ENCODE results near the gene TRPC4.

TRPC4 gene

DNA sequence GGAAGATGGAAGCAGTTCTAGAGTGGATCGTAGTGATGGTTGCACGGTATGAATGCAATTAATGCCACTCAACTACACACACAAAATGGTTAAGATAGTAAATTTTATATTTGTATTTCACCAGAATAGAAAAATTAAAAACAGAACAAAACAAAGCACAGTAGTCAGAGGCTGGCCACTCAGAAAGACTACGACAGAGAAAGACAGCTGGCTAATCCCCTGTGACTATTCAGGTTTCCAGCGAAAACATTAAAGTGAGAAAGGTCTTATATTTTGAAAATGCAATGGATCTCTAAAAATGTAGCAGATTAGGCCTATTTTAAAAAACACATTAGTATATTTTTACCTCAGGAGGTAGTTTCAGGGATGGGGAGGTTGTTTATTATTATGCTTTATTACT is 139.7 kb downstream of the TRPC4 start:
- DNase-seq (ENCODE audit: low read depth in 2 of 2), result no peak

DNA sequence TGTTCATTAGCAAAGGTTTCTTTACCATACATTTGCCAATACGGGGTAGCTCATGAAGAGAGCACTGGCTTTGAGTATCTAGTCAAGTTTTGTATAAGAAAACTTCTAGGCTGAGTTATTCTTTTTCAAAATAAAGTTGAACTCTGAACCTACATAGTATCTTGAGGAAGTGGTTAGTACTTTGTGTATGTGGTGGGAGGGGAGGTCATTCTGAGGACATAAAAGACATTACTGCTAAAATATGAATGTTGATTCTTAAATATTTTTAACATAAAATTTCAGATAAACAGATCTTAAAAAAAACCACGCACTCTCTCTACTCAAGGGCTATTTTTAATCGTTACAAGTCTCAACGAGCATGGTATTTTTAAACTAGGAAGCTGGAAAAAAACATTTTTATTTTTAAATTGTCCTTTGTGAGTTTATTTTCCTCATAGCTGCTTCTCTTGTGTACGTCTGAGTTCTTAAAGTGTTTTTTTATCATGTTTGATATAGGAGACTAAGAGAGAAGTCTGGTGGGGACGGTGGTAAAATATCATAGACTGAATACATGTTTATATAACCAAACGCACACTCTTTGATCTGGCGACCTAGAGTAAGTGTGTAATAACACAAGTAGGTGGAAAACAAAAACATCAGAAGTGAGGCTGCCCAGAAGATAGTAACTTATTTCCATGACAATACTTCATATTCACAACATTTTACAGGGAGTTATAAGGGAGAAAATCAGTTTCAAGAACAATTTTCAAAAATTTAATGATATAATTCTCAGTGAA is 153.0 kb downstream of the TRPC4 start:
- no peak for DNase-seq (ENCODE audit: low read depth in 2 of 2)

DNA sequence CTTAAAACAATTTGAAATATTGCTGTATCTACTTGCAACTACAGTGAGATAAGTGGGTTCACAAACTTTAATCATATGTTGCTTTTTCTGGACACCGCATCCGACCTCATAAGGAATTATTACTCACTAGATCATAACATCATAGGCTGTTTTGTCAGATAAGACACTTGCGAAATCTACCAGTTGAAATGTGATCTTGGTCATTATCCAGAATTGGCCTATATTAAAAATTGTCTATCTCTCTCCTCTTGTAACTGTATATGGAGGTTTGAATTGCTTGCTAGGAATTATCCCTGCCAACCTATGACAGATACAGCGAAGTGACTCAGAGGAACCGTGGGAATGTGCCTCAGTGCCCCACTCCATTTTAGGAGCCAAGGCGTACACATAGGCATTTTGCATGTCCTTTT is 154.0 kb downstream of the TRPC4 start:
- no peak for DNase-seq (ENCODE audit: low read depth in 2 of 2)

DNA sequence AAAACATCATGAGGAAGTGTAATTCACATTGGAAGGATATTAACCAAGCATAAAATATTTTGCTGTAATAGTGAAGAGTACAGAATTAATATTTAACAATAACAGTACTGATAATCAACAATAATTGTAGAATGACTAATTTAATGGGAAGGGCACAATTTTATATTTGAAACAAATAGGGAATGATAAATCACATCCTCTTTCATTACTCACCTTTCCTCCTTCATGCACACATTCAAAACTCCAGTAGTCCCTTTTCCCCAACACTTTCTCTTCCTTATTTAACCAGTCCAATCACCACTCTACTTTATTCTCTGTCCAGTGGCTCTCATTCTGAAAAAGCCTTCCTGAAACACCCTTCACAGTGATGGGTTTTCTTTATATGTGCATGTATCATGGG is 160.3 kb downstream of the TRPC4 start:
- no peak for DNase-seq (ENCODE audit: low read depth in 2 of 2)

DNA sequence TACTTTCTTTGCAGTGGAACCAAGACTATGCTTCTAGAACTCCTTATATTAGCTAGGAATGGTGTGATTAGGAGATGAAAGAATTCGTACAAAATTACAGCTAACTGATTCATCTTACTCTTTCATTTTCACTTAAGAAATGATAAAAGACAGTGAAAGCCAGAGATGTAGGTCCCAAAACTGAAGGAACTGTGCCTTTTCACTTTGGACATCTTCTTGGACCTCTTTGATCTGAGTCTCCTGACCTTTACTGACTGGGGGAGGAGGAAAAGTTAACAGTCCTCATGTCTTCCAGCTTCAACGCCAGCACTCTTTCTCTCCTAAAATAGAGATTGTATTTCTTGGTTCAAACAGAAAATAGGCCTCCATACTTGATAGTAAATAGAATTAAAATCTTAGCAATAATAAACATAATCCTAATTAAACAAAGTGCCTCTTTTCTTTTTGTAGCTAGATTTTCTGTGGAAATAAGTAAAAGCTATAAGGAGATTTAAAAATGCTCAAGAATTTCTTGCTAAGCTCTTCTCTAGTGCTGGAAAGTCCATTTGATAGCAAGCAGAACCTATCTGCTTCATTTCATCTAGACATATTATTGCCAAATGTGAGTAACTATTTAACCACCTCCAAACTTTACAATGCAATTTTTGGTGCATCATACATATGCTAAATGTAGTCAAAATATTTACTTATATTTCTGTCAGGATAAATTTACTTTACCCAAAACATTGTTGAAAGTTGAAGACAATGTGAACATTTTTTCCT is 161.7 kb downstream of the TRPC4 start:
- no peak for DNase-seq (ENCODE audit: low read depth in 2 of 2)

DNA sequence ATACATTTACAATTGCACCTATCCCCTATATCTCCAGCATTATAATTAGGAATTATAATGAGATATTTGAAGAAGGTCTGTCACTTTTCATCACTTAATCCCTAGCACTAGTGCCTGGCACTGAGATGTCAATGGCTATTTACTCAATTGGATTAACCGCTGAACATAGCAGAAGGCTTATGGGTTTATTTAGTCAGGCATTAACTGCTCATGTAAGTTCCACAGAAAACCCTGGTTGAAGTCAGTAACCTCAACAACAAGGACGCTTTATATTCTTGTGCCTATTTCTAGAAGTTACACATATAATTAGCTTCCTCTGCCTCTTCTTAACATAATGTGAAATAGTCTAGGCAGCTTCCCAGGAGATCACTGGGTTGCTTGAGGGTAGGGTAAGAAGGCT is 163.5 kb downstream of the TRPC4 start:
- no peak for DNase-seq (ENCODE audit: low read depth in 2 of 2)

DNA sequence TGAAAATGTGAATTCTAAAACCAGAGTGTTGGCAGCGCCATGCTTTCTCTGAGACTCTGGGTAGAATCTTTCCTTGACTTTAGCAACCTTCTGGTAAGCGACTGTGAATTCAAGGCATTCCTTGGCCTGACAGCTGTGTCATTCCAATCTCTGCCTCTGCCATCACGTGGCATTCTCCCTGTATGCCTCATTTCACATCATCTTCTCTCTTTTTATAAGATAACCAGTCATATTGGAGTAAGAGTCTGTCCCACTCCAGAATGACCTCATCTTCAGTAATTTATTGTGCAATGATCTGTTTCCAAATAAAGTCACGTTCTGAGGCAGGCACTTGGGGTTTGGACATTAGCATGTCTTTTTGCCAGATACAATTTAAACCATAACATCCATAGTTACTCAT is 167.6 kb downstream of the TRPC4 start:
- DNase-seq (ENCODE audit: low read depth in 2 of 2), result no peak

DNA sequence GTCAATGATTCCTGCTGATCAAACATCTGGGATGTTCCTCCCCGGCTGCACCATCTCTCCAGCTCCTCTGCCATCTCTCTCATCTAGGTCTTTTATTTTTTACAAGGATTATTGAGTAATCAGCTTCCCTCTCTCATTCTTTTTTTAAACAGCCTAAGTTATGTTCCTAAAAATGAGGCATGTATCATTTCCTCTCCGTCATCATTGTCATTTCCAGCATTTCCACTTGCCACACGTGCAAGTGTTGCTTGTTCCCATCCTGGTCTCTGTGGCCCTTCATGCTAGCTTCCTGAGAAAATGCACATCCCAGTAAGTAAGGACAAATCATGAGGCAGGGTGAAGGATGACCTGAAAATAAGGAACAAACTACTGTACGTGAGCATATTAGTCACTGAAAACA is 168.3 kb downstream of the TRPC4 start:
- no peak for DNase-seq (ENCODE audit: low read depth in 2 of 2)

DNA sequence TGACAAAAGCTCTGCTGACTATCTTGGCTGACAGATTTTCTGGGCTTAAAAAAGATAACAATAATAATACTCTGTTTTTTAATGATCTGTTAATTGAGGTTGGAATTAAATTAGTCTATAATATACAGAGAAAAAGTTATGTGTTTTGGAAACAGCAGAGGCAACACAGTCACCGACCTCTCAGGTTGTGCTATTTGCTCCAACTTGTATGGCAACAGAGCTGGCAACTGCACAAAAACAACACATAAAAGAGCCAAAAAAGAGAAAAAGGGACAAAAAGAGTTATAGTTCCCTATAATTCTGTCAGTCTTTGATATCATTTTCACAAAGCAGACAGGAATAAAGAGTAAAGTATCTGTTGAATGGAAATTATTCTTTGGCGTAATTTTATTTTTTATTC is 168.7 kb downstream of the TRPC4 start:
- DNase-seq (ENCODE audit: low read depth in 2 of 2), result no peak

DNA sequence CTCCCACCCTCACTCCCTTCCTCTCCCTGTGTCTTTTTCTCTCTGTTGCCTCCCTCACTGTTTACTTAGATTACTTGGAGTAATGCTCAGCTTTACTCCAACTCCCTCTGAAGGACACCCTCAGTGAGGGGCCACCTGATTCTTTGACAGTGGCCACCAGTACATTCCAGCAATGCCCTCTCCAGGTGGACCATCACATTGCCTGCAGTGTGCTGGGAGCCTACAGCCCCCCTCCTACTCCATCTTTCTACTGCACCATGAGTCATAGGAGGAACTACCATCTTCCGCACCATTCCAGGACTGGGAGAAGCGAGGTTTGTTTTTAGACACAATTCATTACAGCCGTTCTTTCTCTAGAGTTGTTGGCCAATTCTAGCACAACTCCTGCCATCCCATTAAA is 174.4 kb downstream of the TRPC4 start:
- no peak for DNase-seq (ENCODE audit: low read depth in 2 of 2)

DNA sequence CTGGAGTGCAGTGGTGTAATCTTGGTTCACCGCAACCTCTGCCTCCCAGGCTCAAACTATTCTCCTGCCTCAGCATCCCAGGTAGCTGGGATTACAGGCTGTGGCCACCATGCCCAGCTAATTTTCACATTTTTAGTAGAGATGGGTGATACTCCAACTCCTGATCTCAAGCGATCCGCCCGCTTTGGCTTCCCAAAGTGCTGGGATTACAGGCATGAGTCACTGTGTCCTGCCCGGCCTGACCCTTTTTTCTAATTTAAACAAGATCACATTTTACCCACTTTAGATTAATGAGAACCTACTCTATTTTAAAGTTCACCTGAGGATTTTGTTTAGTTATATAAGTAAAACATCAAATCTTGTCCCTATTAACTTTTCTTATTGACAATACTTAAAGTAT is 179.2 kb downstream of the TRPC4 start:
- no peak for DNase-seq (ENCODE audit: low read depth in 2 of 2)

DNA sequence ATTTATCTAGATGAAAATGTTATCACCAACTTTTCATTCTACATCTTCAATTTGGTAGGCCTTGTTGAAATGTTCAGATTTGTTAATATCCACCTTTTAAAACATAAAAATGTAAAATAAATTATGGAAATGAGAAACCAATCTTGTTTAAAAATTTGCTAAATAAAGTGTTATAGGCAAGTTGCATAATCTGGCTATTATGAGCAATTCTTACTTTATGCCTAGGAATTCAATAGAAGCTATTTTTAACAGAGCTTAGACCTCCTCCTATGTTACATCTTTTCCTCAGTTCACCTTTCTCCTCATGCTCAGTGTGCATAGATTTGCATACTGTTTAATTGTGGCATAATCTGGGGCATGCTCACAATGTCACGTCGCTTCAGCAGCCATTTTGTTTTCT is 183.1 kb downstream of the TRPC4 start:
- DNase-seq (ENCODE audit: low read depth in 2 of 2), result no peak

DNA sequence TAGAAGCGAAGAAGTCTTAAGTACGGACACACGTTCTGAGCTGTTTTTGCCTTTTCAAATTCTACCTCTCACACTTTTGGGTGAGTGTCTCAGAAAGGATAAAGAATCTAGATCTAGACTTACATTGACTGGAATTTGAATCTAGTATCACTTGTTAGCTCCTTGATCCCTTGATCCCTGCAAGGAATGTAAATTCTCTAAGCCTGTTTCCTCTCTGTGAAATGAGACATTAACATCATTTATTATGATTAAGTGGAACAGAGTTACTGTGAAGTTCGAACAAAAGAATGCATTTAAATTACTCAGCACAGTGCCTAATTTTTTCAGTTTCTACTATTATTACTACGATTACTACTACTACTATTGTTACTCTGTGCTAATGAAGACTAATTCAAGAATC is 184.4 kb downstream of the TRPC4 start:
- DNase-seq (ENCODE audit: low read depth in 2 of 2), result no peak

DNA sequence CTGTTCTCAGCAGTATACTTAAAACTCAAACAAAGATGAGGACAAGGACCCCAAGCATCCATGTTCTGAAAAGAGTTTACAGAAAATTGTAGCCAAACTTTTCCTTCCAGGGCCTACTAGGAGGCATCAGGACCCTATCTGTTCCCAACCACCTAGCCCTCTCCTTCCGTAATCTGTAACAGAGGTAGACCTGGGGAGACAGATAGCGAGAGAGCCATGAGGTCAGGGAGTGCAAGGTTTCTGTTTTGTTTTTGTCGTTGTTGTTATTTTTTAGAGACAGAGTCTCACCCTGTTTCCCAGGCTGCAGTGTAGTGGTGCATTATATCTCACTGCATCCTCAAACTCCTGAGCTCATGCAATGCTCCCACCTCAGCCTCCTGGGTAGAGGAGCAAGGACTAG is 187.1 kb downstream of the TRPC4 start:
- no peak for DNase-seq (ENCODE audit: low read depth in 2 of 2)

DNA sequence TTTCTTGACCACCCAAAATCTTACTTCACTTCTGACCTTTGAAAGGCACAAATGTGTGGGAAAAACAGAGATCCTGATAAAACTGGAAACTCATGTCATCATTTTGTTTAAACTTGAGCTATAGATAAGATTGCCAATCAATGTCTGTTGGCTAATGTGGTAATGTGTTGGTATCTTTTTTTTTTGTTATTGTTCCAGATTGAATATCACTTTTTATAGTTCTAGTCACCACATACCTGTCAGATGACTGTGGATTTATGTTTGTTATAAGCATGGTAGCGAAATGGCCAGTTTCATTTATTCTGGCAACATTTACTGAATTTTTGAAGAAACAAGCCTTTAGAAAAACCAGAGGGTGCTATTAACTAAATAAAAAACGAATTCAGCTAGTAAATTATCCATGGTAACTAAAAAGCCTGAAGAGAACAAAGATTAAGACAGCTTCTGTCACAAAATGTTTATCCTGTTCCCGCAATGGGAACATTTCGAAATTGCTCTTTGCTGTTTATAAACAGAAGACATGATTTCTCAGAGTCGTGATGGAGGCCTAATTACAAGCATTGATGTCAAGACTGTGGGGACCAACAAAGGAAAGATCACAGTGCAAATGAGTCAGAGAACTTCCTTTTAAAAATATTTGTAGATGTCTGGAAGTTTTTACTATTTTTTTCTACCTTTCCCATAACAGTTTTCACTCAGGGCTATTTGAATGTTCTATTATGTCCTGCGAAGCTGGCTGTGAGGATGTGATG is 188.1 kb downstream of the TRPC4 start:
- no peak for DNase-seq (ENCODE audit: low read depth in 2 of 2)

DNA sequence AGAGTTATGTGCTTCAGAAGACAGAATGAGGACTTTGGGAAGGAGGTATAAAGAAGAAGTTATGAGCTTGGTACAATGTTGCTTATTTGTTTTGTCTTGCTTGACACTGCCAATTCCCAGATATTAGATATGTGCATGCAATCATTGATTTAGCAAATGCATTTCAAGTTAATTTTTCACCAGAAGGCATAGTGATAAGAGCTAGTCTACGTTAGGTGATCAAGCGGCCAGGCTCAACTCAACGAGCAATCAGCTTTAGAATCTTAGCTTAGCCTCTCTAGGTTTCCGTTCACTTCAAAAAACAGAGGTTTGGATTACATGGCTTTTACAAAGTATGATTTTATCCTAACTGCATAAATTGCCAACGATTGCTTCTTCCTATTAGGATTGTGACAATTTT is 189.4 kb downstream of the TRPC4 start:
- DNase-seq (ENCODE audit: low read depth in 2 of 2), result no peak

DNA sequence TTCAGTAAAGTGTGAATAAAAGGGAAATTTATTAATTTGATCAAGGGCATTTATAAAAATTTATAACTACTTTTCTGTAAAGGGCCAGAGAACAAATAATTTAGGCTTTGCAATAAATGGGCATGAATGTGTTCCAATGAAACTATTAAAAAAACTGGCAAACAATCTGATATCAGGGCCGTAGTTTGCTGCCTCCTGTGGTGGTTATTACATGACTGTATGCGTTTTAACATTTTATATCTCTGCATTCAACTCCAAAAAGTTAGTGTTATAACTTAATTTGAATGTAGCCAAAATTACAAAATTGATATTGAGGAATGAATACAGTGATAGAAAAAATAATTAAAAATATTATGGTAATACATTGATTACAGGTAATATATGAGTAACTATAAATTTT is 190.5 kb downstream of the TRPC4 start:
- no peak for DNase-seq (ENCODE audit: low read depth in 2 of 2)

DNA sequence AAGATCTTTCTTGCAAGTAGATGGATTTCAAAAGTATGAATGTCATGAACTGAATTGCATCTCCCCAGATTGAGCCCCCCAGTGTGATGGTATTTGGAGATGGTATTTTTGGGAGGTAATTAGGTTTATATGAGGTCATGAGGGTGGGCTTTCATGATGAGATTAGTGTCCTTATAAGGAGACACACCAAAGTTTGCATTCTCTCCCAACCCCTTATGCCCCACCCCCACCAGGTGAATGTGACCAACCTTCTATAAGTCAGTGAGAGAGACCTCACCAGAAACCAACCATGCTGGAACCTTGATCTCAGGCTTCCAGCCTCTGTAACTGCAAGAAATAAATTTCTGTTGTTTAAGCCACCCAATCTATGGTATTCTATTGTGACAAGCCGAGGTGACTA is 199.7 kb downstream of the TRPC4 start:
- DNase-seq (ENCODE audit: low read depth in 2 of 2), result no peak

DNA sequence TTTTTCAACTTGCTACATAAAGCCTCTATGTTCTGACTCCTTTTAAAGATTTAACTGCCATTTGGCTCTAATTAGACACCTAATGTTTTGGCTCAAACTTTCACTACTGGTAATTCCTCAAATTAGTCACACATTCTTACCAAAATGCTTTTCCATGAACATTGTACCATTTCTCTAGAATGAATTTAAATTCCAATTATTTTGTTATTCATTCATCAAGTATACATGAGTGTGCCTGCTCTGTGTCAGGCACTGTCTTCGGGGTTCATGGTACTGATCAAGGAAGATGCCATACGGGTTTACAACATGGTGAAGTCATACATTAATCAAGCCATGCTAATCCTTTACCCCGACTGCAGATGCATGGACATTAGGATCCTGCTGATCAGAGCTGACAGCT is 201.9 kb downstream of the TRPC4 start:
- DNase-seq (ENCODE audit: low read depth in 2 of 2), result no peak

DNA sequence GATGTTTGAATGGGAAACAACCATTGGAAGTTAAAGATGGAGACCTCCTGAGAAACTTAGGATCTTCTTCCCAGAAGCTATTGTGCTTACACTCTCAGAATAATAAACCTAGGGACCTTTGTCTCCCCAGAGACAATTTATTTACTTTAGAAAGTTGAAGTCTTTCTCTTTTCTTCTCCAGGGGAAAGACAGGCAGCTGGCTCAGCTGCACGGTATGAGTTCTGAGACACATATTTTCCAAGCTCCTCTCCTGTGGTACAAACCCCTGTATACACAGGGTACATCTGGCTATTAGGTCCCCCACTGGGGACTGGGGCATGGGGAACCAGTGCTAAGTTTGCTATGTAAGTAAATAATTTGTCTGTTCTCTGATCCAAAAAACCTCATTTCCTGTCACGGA is 203.5 kb downstream of the TRPC4 start:
- DNase-seq (ENCODE audit: low read depth in 2 of 2), result no peak

DNA sequence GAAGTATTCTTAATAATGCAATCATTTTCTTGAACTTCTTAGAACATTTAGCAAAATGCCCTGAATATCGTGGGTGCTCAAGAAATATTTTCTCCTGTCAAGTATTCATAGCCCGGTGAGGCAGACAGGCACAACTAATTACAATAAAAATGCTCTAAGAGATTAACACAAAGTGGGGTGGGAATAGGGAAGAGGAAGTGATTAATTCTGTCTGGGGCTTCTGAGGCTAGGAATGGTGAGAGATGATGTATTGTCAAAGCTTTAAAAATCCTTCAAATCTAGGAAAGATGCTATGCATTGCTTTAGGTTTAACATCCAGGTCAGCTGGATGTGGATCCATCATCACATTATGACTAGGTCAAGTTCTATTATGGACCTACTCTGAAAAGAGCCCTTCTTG is 204.2 kb downstream of the TRPC4 start:
- DNase-seq (ENCODE audit: low read depth in 2 of 2), result no peak

DNA sequence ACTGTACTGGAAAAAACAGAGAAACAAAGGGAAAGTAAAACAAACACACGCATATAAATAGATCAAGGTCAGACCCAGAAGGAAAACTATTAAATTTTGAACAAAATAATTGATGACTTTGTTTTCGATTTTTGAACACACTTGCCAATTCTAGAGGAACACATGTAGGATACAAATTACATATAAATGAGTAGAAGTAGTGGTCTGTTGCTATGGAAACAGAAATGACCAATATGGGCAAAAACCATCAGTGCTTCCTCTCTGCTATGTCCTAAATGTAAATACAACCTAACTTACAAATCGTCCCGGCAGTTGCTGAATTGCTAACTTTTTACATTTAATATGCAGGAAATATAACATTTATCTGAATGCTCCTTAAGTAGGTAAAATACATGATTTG is 205.8 kb downstream of the TRPC4 start:
- DNase-seq (ENCODE audit: low read depth in 2 of 2), result no peak

DNA sequence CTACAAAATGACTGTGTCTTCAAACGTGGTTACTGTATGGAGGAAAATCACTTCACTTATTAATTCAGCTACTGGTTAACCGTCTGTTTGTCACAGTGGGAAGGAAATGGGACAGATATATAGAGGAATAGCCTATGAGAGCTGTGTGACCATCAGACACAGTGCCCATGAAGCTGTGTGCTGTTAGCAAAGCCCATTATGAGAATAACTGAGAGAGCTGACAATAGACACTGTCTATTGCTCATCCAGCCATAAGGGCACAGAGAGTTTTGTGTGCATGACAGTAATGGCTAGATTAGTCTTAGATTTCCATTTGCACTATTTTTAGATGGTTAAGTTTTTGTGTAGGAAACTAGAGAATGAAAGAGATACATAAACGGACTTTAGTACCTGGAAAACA is 206.9 kb downstream of the TRPC4 start:
- DNase-seq (ENCODE audit: low read depth in 2 of 2), result no peak
